AG04450 (cell line): ENCODE results near the gene MEIS2. TPM values are rescaled to one million over a fixed set of nuclear protein-coding genes. Genes with fewer than 3 reads are reported as not detected.

Source experiments
- CTCF ChIA-PET: fragments of 300-600, 350-600 bp; formaldehyde crosslinking; extraction: SDS; loops from one replicate; lab custom pipeline; 2022; ENCODE audit warnings: antibody characterized with exemption, inconsistent platforms; lab: Charles Lee
- POLR2A ChIA-PET: fragments of 350-600 bp; formaldehyde crosslinking; extraction: SDS; loops from one replicate; lab custom pipeline; 2021; ENCODE audit warnings: antibody characterized with exemption, inconsistent platforms; lab: Yijun Ruan, JAX
- DNase-seq: peaks from one replicate; pipeline ENCODE4 v3.0.0-alpha.2; 2011; ENCODE audit warnings: low read depth, low spot score
- H3K27ac ChIP-seq: one replicate; pipeline ENCODE4 v1.5.1; 2012; ENCODE audit warnings: low read depth, low read length, control low read depth
- H3K27me3 ChIP-seq: one replicate; pipeline ENCODE4 v1.6.0; 2012; ENCODE audit warnings: low read length; ENCODE audit not compliant: control insufficient read depth, insufficient read depth
- H3K4me3 ChIP-seq: 2 replicates; pipeline ENCODE4 v1.5.1; 2011; ENCODE audit warnings: mild to moderate bottlenecking, low read depth, low read length, control low read depth
- H3K9me3 ChIP-seq: 2 replicates; pipeline ENCODE4 v1.5.1; 2012; ENCODE audit warnings: low read length; ENCODE audit not compliant: control insufficient read depth, insufficient read depth
- CTCF ChIP-seq: IDR thresholded peaks from 2 replicates; pipeline ENCODE4 v1.5.1; 2011; ENCODE audit warnings: low read depth, low read length, control low read depth, inconsistent platforms
- polyA plus RNA-seq: library from polyadenylated mRNA; depleted of rRNA; stranded (reverse); fragments of >200 nt; gene quantifications from 2 replicates; pipeline ENCODE4 v1.2.3, GENCODE V29; 2011

MEIS2 gene
- polyA plus RNA-seq, 1 experiment: 31.7 TPM

- DNase-seq: no peak
- CTCF ChIA-PET: no interaction called here
- no peaks in the 10 kb centered on the region for H3K27me3 ChIP-seq
- no peak overlapping the region for H3K4me3 ChIP-seq
- no peak overlapping the region for H3K27ac ChIP-seq
- POLR2A ChIA-PET: no interaction called here
- no peak for TF ChIP-seq CTCF
- no peaks in the 10 kb centered on the region for H3K9me3 ChIP-seq
Observed at GRCh38 chr15:36978625-36979024, 121.7 kb downstream of the MEIS2 start.

- DNase-seq: no peak
- POLR2A ChIA-PET: no interaction called here
- Histone ChIP-seq H3K27ac (no peak overlapping the region), H3K9me3 (no peaks in the 10 kb centered on the region), H3K4me3 (no peak overlapping the region), H3K27me3 (no peaks in the 10 kb centered on the region)
- TF ChIP-seq CTCF: no peak
- CTCF ChIA-PET: no interaction called here
Observed at GRCh38 chr15:36978126-36978525, 122.2 kb downstream of the MEIS2 start.

- ChIA-PET CTCF (no interaction called here), POLR2A (no interaction called here)
- no peak overlapping the region for H3K27ac ChIP-seq
- no peak for DNase-seq
- TF ChIP-seq CTCF: no peak
- H3K4me3 ChIP-seq: no peak overlapping the region
- H3K9me3 ChIP-seq: no peaks in the 10 kb centered on the region
- H3K27me3 ChIP-seq: no peaks in the 10 kb centered on the region
Observed at GRCh38 chr15:36977659-36978058, 122.7 kb downstream of the MEIS2 start.

GRCh38 chr15:36972704-36973103 is 127.6 kb downstream of the MEIS2 start:
- Histone ChIP-seq H3K9me3 (no peaks in the 10 kb centered on the region), H3K27me3 (no peaks in the 10 kb centered on the region), H3K27ac (no peak overlapping the region), H3K4me3 (no peak overlapping the region)
- CTCF ChIA-PET: no interaction called here
- POLR2A ChIA-PET: no interaction called here
- TF ChIP-seq CTCF: no peak
- no peak for DNase-seq

GRCh38 chr15:36970522-36970921 is 129.8 kb downstream of the MEIS2 start:
- DNase-seq: no peak

More at GRCh38 chr15:36970522-36970921, 129.8 kb downstream of the MEIS2 start:
- H3K27ac ChIP-seq: no peak overlapping the region
- H3K9me3 ChIP-seq: no peaks in the 10 kb centered on the region
- H3K27me3 ChIP-seq: no peaks in the 10 kb centered on the region
- CTCF ChIA-PET: no interaction called here
- POLR2A ChIA-PET: no interaction called here
- no peak overlapping the region for H3K4me3 ChIP-seq
- no peak for TF ChIP-seq CTCF
